PC-9 (cell line): ENCODE data around the gene ZNF597. TPM values are rescaled to one million over a fixed set of nuclear protein-coding genes. Genes with fewer than 3 reads are reported as not detected.

Experiments used
- BruUV-seq: library from RNA; stranded (reverse); fragments of 400-500 nt; replicated peaks from 2 replicates; lab custom pipeline; 2021; lab: Mats Ljungman, UMichigan
- CTCF ChIA-PET: fragments of 300-600 bp; sonication (Branson Sonifier 250); formaldehyde crosslinking; loops from one replicate; lab custom pipeline; 2022; ENCODE audit warnings: antibody characterized with exemption; lab: Charles Lee
- POLR2A ChIA-PET: fragments of 300-600 bp; sonication (Branson Sonifier 250); formaldehyde crosslinking; loops from one replicate; lab custom pipeline; 2022; ENCODE audit warnings: antibody characterized with exemption; ENCODE audit not compliant: unreplicated experiment; lab: Charles Lee
- DNase-seq, 2 experiments: peaks; one replicate each; pipeline versions ENCODE4 v3.0.0 to v3.0.0-alpha.2; 2015 to 2022; ENCODE audit warnings: mixed read lengths in 1 of 2
- H2AFZ ChIP-seq: fragments of 200-600 bp; sonication (generic); 2 replicates; pipeline ENCODE4 v1.8.1; 2017; ENCODE audit warnings: antibody characterized with exemption
- H3F3A ChIP-seq: fragments of 200-600 bp; sonication (generic); 2 replicates; pipeline ENCODE4 v1.8.1; 2017; ENCODE audit warnings: antibody characterized with exemption, mild to moderate bottlenecking, low read depth; ENCODE audit not compliant: insufficient read depth
- H3K27ac ChIP-seq: fragments of 200-600 bp; sonication (generic); 2 replicates; pipeline ENCODE4 v1.6.1; 2016; ENCODE audit warnings: mixed run types
- H3K27me3 ChIP-seq: fragments of 200-600 bp; sonication (generic); 2 replicates; pipeline ENCODE4 v1.6.1; 2016; ENCODE audit warnings: low read depth, mixed run types; ENCODE audit not compliant: insufficient read depth
- H3K36me3 ChIP-seq: fragments of 200-600 bp; sonication (generic); 2 replicates; pipeline ENCODE4 v1.6.1; 2016; ENCODE audit warnings: low read depth, mixed run types
- H3K4me1 ChIP-seq: fragments of 200-600 bp; sonication (generic); replicated peaks from 2 replicates; pipeline ENCODE4 v1.6.1; 2016; ENCODE audit warnings: mixed run types; ENCODE audit not compliant: insufficient read depth
- H3K4me2 ChIP-seq: fragments of 200-600 bp; sonication (generic); 2 replicates; pipeline ENCODE4 v1.6.1; 2017; ENCODE audit warnings: mixed run types
- H3K4me3 ChIP-seq: fragments of 200-600 bp; sonication (generic); 2 replicates; pipeline ENCODE4 v1.6.1; 2016; ENCODE audit warnings: mixed run types
- H3K79me2 ChIP-seq: fragments of 200-600 bp; sonication (generic); 2 replicates; pipeline ENCODE4 v1.6.1; 2017; ENCODE audit warnings: low read depth, mixed run types
- H3K9me2 ChIP-seq: fragments of 200-600 bp; sonication (generic); 2 replicates; pipeline ENCODE4 v1.8.1; 2017; ENCODE audit warnings: mild to moderate bottlenecking; ENCODE audit not compliant: insufficient read depth
- H3K9me3 ChIP-seq: fragments of 200-600 bp; sonication (generic); 2 replicates; pipeline ENCODE4 v1.8.1; 2016; ENCODE audit warnings: low read depth; ENCODE audit not compliant: insufficient read depth
- H4K20me1 ChIP-seq: fragments of 200-600 bp; sonication (generic); 2 replicates; pipeline ENCODE4 v1.8.1; 2017; ENCODE audit not compliant: insufficient read depth
- EZH2 ChIP-seq: fragments of 200-600 bp; sonication (generic); IDR thresholded peaks from 2 replicates; pipeline ENCODE4 v1.8.0; 2017; ENCODE audit warnings: antibody characterized with exemption, low read depth
- intact Hi-C: fragments of 100-400 bp; cut with micrococcal nuclease; formaldehyde crosslinking; loops from one replicate; pipeline ENCODE4 v1.10.0; 2022; ENCODE audit not compliant: unreplicated experiment
- total RNA-seq: library from RNA; stranded (reverse); gene quantifications from 2 replicates; pipeline ENCODE4 v1.2.3, GENCODE V29; 2021
- TF ChIP-seq, protein P1 (sequence below): fragments of 200-600 bp; sonication (generic); conservative IDR thresholded peaks from 2 replicates; pipeline ENCODE4 v1.6.1; 2017; ENCODE audit warnings: mixed run types, antibody characterized with exemption, mild to moderate bottlenecking, moderate library complexity

ZNF597 gene
- total RNA-seq, 1 experiment from 2014 or later: 1.5 TPM

DNA sequence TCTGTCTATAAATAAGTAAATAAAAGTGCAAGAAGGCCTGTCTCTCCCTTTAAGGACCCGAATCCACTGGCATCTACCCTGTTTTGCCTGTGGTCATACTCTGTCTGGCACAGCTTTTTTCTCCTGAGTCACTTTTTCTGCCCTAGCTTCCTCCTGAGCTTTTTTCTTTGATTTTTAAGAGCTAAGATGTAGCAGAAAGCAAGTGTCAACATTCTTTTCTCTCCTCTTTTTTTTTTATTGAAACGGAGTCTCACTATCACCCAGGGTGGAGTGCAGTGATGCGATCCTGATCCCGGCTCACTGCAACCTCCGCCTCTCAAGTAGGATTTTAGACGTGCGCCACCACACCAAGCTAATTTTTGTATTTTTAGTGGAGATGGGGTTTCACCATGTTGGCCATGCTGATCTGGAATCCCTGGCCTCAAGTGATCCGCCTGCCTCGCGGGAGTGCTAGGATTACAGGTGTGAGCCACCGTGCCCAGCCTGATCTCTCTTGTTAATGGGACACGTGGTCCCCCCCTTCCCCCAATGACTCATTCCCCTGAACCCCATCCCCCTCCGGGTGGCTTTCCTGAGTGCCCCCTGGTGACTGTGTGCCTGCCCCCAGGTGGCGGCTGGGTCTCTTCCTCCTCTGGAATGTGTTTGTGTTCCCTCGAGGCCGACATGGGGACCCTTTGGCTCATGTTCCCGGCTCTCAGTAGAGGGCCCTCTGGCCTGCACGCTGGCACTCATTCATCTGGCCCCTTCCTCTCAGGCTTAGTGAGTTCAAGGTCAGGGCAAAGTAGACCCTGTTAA lies 37.8 kb upstream of the ZNF597 start:
- Histone ChIP-seq H3K79me2 (no peaks in the 10 kb centered on the region), H3K36me3 (peaks cover 9% of the 10 kb centered on the region; the same call in 1 of the 2 replicates), H3K4me1 (no peaks in the 10 kb centered on the region), H2AFZ (no peak overlapping the region), H3K27me3 (no peaks in the 10 kb centered on the region), H3K9me3 (no peaks in the 10 kb centered on the region), H3K4me2 (no peak overlapping the region), H4K20me1 (peaks cover 11% of the 10 kb centered on the region; the same call in 1 of the 2 replicates), H3K9me2 (no peaks in the 10 kb centered on the region), H3K4me3 (no peak overlapping the region), H3K27ac (no peak overlapping the region), H3F3A (peaks cover 3% of the 10 kb centered on the region; the same call in 1 of the 2 replicates)
- TF ChIP-seq EZH2: no peak
- TF ChIP-seq, protein P1, sequence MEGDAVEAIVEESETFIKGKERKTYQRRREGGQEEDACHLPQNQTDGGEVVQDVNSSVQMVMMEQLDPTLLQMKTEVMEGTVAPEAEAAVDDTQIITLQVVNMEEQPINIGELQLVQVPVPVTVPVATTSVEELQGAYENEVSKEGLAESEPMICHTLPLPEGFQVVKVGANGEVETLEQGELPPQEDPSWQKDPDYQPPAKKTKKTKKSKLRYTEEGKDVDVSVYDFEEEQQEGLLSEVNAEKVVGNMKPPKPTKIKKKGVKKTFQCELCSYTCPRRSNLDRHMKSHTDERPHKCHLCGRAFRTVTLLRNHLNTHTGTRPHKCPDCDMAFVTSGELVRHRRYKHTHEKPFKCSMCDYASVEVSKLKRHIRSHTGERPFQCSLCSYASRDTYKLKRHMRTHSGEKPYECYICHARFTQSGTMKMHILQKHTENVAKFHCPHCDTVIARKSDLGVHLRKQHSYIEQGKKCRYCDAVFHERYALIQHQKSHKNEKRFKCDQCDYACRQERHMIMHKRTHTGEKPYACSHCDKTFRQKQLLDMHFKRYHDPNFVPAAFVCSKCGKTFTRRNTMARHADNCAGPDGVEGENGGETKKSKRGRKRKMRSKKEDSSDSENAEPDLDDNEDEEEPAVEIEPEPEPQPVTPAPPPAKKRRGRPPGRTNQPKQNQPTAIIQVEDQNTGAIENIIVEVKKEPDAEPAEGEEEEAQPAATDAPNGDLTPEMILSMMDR: no peak
- ChIA-PET CTCF (no interaction called here), POLR2A (no interaction called here)
- no TSS peak for BruUV-seq
- intact Hi-C loops: no loop called here
- no peak for DNase-seq

DNA sequence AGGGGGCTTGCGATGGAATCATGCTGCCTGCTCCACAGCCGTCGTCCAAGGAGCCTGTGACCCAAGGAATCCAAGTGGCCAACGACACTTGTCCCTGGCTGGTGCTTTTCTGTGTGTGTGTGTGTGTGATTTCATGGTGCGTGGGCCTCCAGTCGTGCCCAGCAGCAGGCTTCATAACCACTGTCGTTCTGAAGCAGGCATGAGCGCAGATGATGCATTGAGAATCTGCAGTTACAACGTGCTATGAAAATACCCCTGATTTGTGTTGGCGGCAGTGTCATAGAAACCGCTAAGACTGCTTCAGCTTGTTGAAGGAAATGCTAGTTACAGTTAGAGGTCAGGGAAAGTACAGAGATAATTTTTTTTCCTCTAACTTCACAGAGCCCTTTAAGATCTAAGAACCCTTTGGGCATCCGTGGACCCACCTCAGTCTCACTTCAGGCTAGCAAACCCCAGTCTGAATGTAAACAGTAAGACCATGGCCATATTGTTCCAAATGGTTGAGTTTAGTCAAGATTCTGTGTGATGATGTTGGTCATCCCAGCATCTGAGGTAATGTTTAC lies 36.4 kb upstream of the ZNF597 start:
- BruUV-seq: no TSS peak
- H3K36me3 ChIP-seq: peaks cover 9% of the 10 kb centered on the region; the same call in 1 of the 2 replicates
- peaks cover 16% of the 10 kb centered on the region for H4K20me1 ChIP-seq
- no peaks in the 10 kb centered on the region for H3K9me2 ChIP-seq
- no peak for DNase-seq
- H2AFZ ChIP-seq: no peak overlapping the region
- no peaks in the 10 kb centered on the region for H3K27me3 ChIP-seq
- H3K27ac ChIP-seq: no peak overlapping the region
- peaks cover 3% of the 10 kb centered on the region; the same call in 1 of the 2 replicates for H3F3A ChIP-seq
- peaks cover 1% of the 10 kb centered on the region; the same call in 1 of the 2 replicates for H3K79me2 ChIP-seq
- no peak overlapping the region for H3K4me3 ChIP-seq
- no peak for TF ChIP-seq EZH2
- TF ChIP-seq, protein P1: no peak
- H3K4me2 ChIP-seq: no peak overlapping the region
- ChIA-PET POLR2A (no interaction called here), CTCF (no interaction called here)
- H3K9me3 ChIP-seq: no peaks in the 10 kb centered on the region
- no peaks in the 10 kb centered on the region for H3K4me1 ChIP-seq
- intact Hi-C loops: no loop called here

DNA sequence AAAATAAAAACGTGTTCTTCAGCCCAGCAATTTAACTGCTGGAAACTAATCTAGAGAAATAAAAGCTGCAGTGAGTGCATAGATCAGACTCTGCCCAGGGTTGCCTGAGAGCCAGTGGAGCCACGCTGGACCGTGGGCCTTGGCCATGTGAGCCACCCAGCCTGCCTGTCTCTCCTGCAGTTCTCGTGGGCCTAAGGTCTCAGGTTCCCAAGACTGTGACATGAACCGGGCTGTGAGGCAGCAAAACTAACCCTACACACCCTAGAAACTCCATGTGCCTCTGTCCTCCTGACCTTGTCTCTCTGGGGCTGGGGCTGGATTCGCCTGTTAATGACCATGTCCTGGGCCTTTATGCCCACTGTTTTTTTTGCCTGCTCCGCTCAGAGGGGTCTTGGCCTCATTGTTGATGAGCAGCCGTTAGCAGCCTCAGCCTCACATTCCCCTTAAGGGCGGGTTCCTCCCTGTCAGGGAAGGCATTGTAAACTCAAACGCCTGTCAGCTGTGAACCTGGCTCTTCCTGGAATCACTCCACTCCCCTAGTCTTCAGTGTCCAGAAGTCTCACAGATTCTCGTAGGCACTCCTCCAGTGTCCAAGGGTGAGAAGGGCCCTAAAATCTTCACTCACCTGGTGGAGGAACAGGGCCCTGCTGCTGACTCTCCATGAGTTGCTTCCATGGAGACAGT lies 35.1 kb upstream of the ZNF597 start:
- no TSS peak for BruUV-seq
- Histone ChIP-seq H3K27ac (no peak overlapping the region), H3K79me2 (peaks cover 13% of the 10 kb centered on the region), H2AFZ (no peak overlapping the region), H3K36me3 (peaks cover 8% of the 10 kb centered on the region; the same call in 1 of the 2 replicates), H3K4me1 (no peaks in the 10 kb centered on the region), H3K27me3 (no peaks in the 10 kb centered on the region), H4K20me1 (peaks cover 18% of the 10 kb centered on the region), H3F3A (peaks cover 3% of the 10 kb centered on the region; the same call in 1 of the 2 replicates), H3K4me2 (no peak overlapping the region), H3K4me3 (no peak overlapping the region), H3K9me2 (no peaks in the 10 kb centered on the region), H3K9me3 (no peaks in the 10 kb centered on the region)
- ChIA-PET POLR2A (no interaction called here), CTCF (no interaction called here)
- no peak for DNase-seq
- TF ChIP-seq, protein P1: no peak
- no peak for TF ChIP-seq EZH2
- intact Hi-C loops: no loop called here
